Measurements from ENCODE around the gene TRAM1L1.

Gene TRAM1L1

GRCh38 chr4:117068120-117068519, 17.3 kb downstream of the TRAM1L1 start:
- TF ChIP-seq CTCF (IDR thresholded peaks at IDR 0.05; ENCODE audit: low read depth, low read length): no peak
- no peak for DNase-seq (ENCODE audit: low read depth in 2 of 2)
- no peak overlapping the region for H3K4me3 ChIP-seq (replicated peaks in 1 of 2; ENCODE audit: low read depth in 2 of 2, low read length in 2 of 2)

- no peak for DNase-seq (ENCODE audit: low read depth in 2 of 2)
- H3K4me3 ChIP-seq (replicated peaks in 1 of 2; ENCODE audit: low read depth in 2 of 2, low read length in 2 of 2): no peak overlapping the region
- no peak for TF ChIP-seq CTCF (IDR thresholded peaks at IDR 0.05; ENCODE audit: low read depth, low read length)
These were observed 21.2 kb downstream of the TRAM1L1 start for GRCh38 chr4:117063961-117064696.

GRCh38 chr4:117042962-117043361, 42.4 kb downstream of the TRAM1L1 start:
- no peak for DNase-seq (ENCODE audit: low read depth in 2 of 2)
- TF ChIP-seq CTCF (IDR thresholded peaks at IDR 0.05; ENCODE audit: low read depth, low read length): no peak
- no peak overlapping the region for H3K4me3 ChIP-seq (replicated peaks in 1 of 2; ENCODE audit: low read depth in 2 of 2, low read length in 2 of 2)
